Lower lobe of right lung (tissue), 2 donors: ENCODE measurements around the gene SLC35F2. TPM values are rescaled to one million over a fixed set of nuclear protein-coding genes. Genes with fewer than 3 reads are reported as not detected.

Source experiments
- ATAC-seq, 2 donors: fragments of 200-7000 bp; cut with Tn5 transposase; one replicate each; pipeline ENCODE4 v1.9.1; 2020 to 2022; ENCODE audit warnings: mild to moderate bottlenecking in 2 of 2, moderate library complexity in 2 of 2
- DNase-seq: peaks from one replicate; pipeline ENCODE4 v3.0.0-alpha.2; 2020
- H3K27ac ChIP-seq: fragments of 200-600 bp; one replicate; pipeline ENCODE4 v1.8.0; 2022
- H3K27me3 ChIP-seq: fragments of 200-600 bp; one replicate; pipeline ENCODE4 v1.8.0; 2022; ENCODE audit warnings: low read depth
- H3K36me3 ChIP-seq: fragments of 200-600 bp; one replicate; pipeline ENCODE4 v1.8.0; 2022; ENCODE audit warnings: mild to moderate bottlenecking
- H3K4me1 ChIP-seq: fragments of 200-600 bp; one replicate; pipeline ENCODE4 v1.8.0; 2022
- H3K4me3 ChIP-seq: fragments of 200-600 bp; one replicate; pipeline ENCODE4 v1.8.0; 2022; ENCODE audit warnings: mild to moderate bottlenecking
- H3K9me3 ChIP-seq: fragments of 200-600 bp; one replicate; pipeline ENCODE4 v1.8.0; 2022
- intact Hi-C: fragments of 100-400 bp; cut with DNase I; formaldehyde crosslinking; loops from one replicate; pipeline ENCODE4 v1.11.0; 2022
- total RNA-seq: library from RNA; stranded (reverse); fragmentation: NEBNext Ultra II Directional; extraction: Animal tissue kit (Norgen Biotek cat#: 25700); gene quantifications from one replicate; pipeline ENCODE4 v1.2.1, GENCODE V29; 2021
- TF ChIP-seq, protein P1 (sequence below): fragments of 200-600 bp; IDR thresholded peaks from one replicate; pipeline ENCODE4 v1.8.0; 2022; ENCODE audit warnings: antibody characterized with exemption, mild to moderate bottlenecking
- donor health status: DM: no; HTN: yes; CAD: no; lungs with severe emphysema.

SLC35F2 gene
- total RNA-seq, 1 donor from 2014 or later = 3.9 TPM

DNA sequence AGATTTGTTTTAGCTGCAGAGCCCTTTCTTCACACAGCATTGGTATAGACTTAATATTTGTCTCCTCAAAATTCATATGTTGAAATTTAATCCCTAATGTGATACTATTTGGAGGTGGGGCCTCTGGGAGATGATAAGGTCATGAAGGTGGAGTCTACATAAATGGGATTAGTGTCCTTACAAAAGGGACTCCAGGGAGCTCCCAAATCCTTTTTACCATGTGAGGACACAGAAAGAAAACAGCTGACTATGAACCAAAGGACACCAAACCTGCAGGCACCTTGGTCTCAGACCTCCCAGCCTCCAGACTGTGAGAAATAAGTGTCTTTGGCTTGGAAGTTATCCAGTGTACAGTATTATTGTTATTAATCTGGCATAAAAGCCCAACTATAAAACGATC, 10.2 kb downstream of the SLC35F2 start:
- TF ChIP-seq, protein P1, sequence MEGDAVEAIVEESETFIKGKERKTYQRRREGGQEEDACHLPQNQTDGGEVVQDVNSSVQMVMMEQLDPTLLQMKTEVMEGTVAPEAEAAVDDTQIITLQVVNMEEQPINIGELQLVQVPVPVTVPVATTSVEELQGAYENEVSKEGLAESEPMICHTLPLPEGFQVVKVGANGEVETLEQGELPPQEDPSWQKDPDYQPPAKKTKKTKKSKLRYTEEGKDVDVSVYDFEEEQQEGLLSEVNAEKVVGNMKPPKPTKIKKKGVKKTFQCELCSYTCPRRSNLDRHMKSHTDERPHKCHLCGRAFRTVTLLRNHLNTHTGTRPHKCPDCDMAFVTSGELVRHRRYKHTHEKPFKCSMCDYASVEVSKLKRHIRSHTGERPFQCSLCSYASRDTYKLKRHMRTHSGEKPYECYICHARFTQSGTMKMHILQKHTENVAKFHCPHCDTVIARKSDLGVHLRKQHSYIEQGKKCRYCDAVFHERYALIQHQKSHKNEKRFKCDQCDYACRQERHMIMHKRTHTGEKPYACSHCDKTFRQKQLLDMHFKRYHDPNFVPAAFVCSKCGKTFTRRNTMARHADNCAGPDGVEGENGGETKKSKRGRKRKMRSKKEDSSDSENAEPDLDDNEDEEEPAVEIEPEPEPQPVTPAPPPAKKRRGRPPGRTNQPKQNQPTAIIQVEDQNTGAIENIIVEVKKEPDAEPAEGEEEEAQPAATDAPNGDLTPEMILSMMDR = no peak
- no peak for DNase-seq

DNA sequence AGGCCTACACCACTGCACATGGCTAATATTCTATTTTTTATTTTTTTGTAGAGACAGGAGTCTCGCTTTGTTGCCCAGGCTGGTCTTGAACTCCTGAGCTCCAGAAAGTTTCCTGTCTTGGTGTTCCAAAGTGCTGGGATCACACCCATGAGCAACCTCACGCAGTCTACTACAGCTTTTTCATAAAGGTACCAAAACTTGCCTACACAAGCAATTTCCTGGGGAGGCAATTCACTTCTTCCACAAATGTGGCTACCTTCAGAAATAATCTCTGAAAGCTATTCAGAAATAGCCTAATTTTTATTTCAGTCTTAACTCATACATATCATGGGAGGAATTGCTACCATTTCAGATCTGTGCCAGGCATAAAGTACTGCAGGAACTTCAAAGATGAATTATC, 11.4 kb downstream of the SLC35F2 start:
- no peak overlapping the region for H3K4me3 ChIP-seq
- no peaks in the 10 kb centered on the region for H3K27me3 ChIP-seq
- H3K9me3 ChIP-seq = no peaks in the 10 kb centered on the region
- no peak overlapping the region for H3K27ac ChIP-seq
- TF ChIP-seq, protein P1 = no peak
- no peaks in the 10 kb centered on the region for H3K36me3 ChIP-seq
- H3K4me1 ChIP-seq = no peaks in the 10 kb centered on the region
- intact Hi-C loops = no loop called here
- ATAC-seq (no peak), DNase-seq (no peak)

More for the DNA sequence above, 10.2 kb downstream of the SLC35F2 start:
- intact Hi-C loops = no loop called here
- H3K36me3 ChIP-seq = no peaks in the 10 kb centered on the region
- H3K27me3 ChIP-seq = no peaks in the 10 kb centered on the region
- no peak for ATAC-seq
- H3K4me3 ChIP-seq = no peak overlapping the region
- no peaks in the 10 kb centered on the region for H3K9me3 ChIP-seq
- H3K27ac ChIP-seq = no peak overlapping the region
- no peaks in the 10 kb centered on the region for H3K4me1 ChIP-seq

DNA sequence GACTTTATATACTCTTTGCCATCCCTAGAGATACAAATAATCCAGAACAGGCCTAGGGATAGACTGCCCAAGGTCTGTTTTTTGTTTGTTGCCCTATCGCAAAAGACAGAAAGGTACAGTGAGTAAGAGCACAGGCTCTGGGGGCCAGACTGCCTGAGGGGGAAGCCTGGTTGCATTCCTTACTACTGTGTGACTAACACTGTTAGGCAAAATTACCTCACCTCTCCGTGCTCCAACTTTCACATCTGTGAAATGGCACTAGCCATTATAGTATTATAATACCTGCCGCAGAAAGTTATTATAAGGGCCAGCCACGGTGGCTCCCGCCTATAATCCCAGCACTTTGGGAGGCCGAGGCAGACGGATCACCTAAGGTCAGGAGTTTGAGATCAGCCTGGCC, 14.5 kb downstream of the SLC35F2 start:
- Histone ChIP-seq H3K4me3 (no peak overlapping the region), H3K36me3 (no peaks in the 10 kb centered on the region), H3K27ac (no peak overlapping the region), H3K9me3 (no peaks in the 10 kb centered on the region), H3K27me3 (no peaks in the 10 kb centered on the region), H3K4me1 (peaks cover 24% of the 10 kb centered on the region)
- intact Hi-C loops = no loop called here
- DNase-seq (no peak), ATAC-seq (no peak)
- TF ChIP-seq, protein P1 = no peak

DNA sequence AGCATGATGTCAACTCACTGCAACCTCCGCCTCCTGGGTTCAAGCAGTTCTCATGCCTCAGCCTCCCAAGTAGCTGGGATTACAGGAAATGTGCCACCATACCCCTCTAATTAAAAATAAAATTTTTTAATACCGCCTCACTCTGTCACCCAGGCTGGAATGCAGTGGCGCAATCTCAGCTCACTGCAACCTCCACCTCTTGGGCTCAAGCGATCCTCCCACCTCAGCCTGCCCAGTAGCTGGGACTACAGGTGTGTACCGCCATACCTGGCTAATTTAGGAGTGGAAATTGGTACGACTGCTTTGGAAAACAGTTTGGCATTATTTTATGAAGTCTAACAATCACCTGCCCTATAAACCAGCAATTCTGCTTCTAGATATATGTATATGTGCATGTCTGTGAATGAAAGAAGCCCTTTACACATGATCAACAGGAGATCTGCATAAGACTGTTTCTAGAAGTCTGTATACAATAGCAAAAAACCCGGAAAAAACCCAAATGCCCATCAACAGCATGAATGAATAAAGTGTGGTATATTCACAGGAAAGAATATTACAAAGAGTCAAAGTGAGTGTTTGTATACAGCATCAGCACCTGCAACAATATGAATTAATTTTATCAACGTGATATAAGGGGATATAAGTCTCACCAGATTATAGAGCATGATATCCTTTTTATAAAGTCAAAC, 16.0 kb downstream of the SLC35F2 start:
- Histone ChIP-seq H3K36me3 (no peaks in the 10 kb centered on the region), H3K27ac (no peak overlapping the region), H3K4me3 (no peak overlapping the region), H3K9me3 (no peaks in the 10 kb centered on the region), H3K27me3 (no peaks in the 10 kb centered on the region), H3K4me1 (peaks cover 24% of the 10 kb centered on the region)
- TF ChIP-seq, protein P1 = no peak
- no peak for DNase-seq
- ATAC-seq = no peak
- intact Hi-C loops = no loop called here

DNA sequence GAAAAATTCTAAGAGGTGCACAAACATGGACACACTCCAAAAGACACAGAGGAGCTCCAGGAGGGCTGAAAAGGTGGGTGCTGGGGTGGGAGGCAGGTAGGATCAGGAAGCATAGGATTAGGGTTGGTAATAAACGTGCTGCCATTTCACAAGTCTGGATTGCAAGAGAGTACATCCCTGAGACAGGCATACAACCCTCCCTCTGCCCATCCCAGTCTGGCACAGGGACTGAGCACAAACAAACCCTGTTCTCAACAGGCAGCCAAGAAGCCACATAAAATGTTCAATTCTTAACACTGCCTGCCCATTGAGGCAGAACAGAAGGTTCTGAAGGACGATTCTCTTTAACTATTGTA, 18.5 kb downstream of the SLC35F2 start:
- intact Hi-C loops = no loop called here
- TF ChIP-seq, protein P1 = no peak
- ATAC-seq (peak; percentile 31 to 36), DNase-seq (no peak)
- Histone ChIP-seq H3K27me3 (no peaks in the 10 kb centered on the region), H3K36me3 (no peaks in the 10 kb centered on the region), H3K4me1 (peaks cover 27% of the 10 kb centered on the region), H3K9me3 (no peaks in the 10 kb centered on the region), H3K4me3 (no peak overlapping the region), H3K27ac (peak overlapping the region; percentile 19)
